Measurements from ENCODE around the gene B3GAT1.

- TF ChIP-seq POLR2A (IDR thresholded peaks at IDR 0.05) (no peak), CTCF (IDR thresholded peaks at IDR 0.05) (no peak)
Measured at GRCh38 chr11:134372961-134373360, 39.1 kb downstream of the B3GAT1 start.

Data from lower leg skin (tissue), 3 donors.